ENCODE results near the gene CD164L2.

DNA sequence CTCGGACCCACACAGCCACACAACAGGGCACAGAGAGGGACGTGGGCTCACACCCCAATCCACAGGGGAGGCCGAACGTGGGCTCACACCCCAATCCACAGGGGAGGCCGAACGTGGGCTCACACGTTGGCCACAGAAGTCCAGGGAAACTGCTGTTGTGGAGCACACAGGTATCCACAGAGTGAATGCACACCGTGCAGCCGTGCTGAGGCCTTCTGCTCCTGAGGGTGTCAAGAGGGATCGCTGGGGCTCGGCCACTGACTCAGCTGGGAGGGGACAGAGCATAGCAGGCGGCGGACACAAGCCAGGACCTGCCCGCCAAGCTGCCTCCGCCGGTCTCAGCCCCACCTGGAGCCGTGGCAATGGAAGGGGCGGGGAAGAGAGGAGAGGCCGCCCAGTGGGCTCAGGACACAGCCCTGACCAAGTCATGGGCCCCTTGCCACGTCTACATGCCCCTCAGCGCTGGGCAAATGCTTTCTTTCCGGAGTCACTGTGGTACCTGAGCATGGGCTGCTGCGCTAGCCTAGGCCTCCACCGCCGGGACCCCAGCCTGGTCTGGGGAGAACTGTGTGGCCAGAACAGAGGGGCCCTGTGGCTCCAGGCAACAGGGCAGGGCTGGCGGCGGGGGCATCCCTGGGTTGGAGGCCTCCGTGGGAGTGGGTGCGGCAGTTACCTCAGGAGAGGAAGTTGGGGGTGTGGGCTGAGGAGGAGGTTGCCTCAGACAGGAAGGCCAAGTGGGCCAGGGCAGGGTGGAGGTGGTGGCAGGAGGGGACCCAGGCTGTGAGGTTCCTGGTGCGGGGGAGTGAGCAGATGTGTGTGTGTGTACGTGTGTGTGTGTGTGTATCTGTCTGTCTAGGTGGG lies 40.1 kb downstream of the CD164L2 start:
- no peak for TF ChIP-seq EZH2 (IDR thresholded peaks at IDR 0.05; ENCODE audit: insufficient read depth, low read length)
- TF ChIP-seq, protein P1, sequence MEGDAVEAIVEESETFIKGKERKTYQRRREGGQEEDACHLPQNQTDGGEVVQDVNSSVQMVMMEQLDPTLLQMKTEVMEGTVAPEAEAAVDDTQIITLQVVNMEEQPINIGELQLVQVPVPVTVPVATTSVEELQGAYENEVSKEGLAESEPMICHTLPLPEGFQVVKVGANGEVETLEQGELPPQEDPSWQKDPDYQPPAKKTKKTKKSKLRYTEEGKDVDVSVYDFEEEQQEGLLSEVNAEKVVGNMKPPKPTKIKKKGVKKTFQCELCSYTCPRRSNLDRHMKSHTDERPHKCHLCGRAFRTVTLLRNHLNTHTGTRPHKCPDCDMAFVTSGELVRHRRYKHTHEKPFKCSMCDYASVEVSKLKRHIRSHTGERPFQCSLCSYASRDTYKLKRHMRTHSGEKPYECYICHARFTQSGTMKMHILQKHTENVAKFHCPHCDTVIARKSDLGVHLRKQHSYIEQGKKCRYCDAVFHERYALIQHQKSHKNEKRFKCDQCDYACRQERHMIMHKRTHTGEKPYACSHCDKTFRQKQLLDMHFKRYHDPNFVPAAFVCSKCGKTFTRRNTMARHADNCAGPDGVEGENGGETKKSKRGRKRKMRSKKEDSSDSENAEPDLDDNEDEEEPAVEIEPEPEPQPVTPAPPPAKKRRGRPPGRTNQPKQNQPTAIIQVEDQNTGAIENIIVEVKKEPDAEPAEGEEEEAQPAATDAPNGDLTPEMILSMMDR (IDR thresholded peaks at IDR 0.05; ENCODE audit: insufficient read depth, low read depth, low read length) = no peak

Data from astrocyte (in vitro differentiated cells and primary cell).